H9 (cell line): Measurements from ENCODE around the gene MAD1L1. TPM values are rescaled to one million over a fixed set of nuclear protein-coding genes. Genes with fewer than 3 reads are reported as not detected.

ENCODE experiments used
- DNase-seq: peaks from one replicate; pipeline ENCODE4 v3.0.0-alpha.2; 2017
- H2AFZ ChIP-seq: one replicate; pipeline ENCODE4 v1.6.1; 2013; ENCODE audit warnings: mild to moderate bottlenecking, low read length, control low read depth, moderate library complexity
- H2AK5ac ChIP-seq: 2 replicates; pipeline ENCODE4 v1.6.1; 2013; ENCODE audit warnings: low read length, control low read depth, mixed read lengths; ENCODE audit not compliant: insufficient read length
- H2BK120ac ChIP-seq: one replicate; pipeline ENCODE4 v1.6.1; 2013; ENCODE audit warnings: low read depth, mild to moderate bottlenecking, low read length, control low read depth, inconsistent platforms; ENCODE audit not compliant: poor library complexity, severe bottlenecking
- H2BK12ac ChIP-seq: 2 replicates; pipeline ENCODE4 v1.6.1; 2013; ENCODE audit warnings: low read length, control low read depth, mixed read lengths, low read depth; ENCODE audit not compliant: insufficient read length
- H2BK15ac ChIP-seq: 2 replicates; pipeline ENCODE4 v1.6.1; 2013; ENCODE audit warnings: low read depth, low read length, control low read depth
- H2BK20ac ChIP-seq: one replicate; pipeline ENCODE4 v1.6.1; 2013; ENCODE audit warnings: low read depth, mild to moderate bottlenecking, low read length, control low read depth, inconsistent platforms; ENCODE audit not compliant: poor library complexity, severe bottlenecking
- H2BK5ac ChIP-seq: 2 replicates; pipeline ENCODE4 v1.6.1; 2013; ENCODE audit warnings: low read length, control low read depth, mixed read lengths; ENCODE audit not compliant: insufficient read length
- H3K14ac ChIP-seq: 2 replicates; pipeline ENCODE4 v1.6.1; 2013; ENCODE audit warnings: low read length, control low read depth; ENCODE audit not compliant: insufficient read depth
- H3K18ac ChIP-seq: 2 replicates; pipeline ENCODE4 v1.6.1; 2013; ENCODE audit warnings: low read depth, mild to moderate bottlenecking, mixed read lengths, low read length, control low read depth; ENCODE audit not compliant: insufficient read length
- H3K23ac ChIP-seq: 2 replicates; pipeline ENCODE4 v1.6.1; 2013; ENCODE audit warnings: low read length, control low read depth, mixed read lengths, low read depth; ENCODE audit not compliant: insufficient read length
- H3K23me2 ChIP-seq: 2 replicates; pipeline ENCODE4 v1.6.1; 2013; ENCODE audit warnings: low read depth, mild to moderate bottlenecking, mixed read lengths, low read length, control low read depth; ENCODE audit not compliant: insufficient read length, poor library complexity, severe bottlenecking
- H3K27ac ChIP-seq: 2 replicates; pipeline ENCODE4 v1.5.1; 2013; ENCODE audit warnings: low read length, control low read depth, mixed read lengths, low read depth; ENCODE audit not compliant: insufficient read length
- H3K27me3 ChIP-seq: 2 replicates; pipeline ENCODE4 v1.6.1; 2013; ENCODE audit warnings: low read length, control low read depth, inconsistent platforms; ENCODE audit not compliant: insufficient read depth
- H3K4ac ChIP-seq: 2 replicates; pipeline ENCODE4 v1.6.1; 2013; ENCODE audit warnings: low read depth, mild to moderate bottlenecking, control low read depth, inconsistent platforms, low read length, moderate library complexity
- H3K4me1 ChIP-seq: 2 replicates; pipeline ENCODE4 v1.6.1; 2013; ENCODE audit warnings: low read length, control low read depth, inconsistent platforms; ENCODE audit not compliant: insufficient read depth
- H3K4me2 ChIP-seq: 2 replicates; pipeline ENCODE4 v1.6.1; 2013; ENCODE audit warnings: low read length, control low read depth, mixed read lengths; ENCODE audit not compliant: insufficient read length, insufficient read depth
- H3K56ac ChIP-seq: 2 replicates; pipeline ENCODE4 v1.6.1; 2013; ENCODE audit warnings: low read depth, mild to moderate bottlenecking, mixed read lengths, low read length, control low read depth; ENCODE audit not compliant: insufficient read length
- H3K79me1 ChIP-seq: 2 replicates; pipeline ENCODE4 v1.6.1; 2013; ENCODE audit warnings: low read depth, mild to moderate bottlenecking, moderate library complexity, low read length, control low read depth, inconsistent platforms; ENCODE audit not compliant: insufficient read depth, poor library complexity, severe bottlenecking
- H3K79me2 ChIP-seq: 2 replicates; pipeline ENCODE4 v1.6.1; 2013; ENCODE audit warnings: low read length, control low read depth, inconsistent platforms; ENCODE audit not compliant: insufficient read depth
- H3K9ac ChIP-seq: 2 replicates; pipeline ENCODE4 v1.6.1; 2013; ENCODE audit warnings: low read length, control low read depth, mixed read lengths; ENCODE audit not compliant: insufficient read length; ENCODE audit errors: extremely low read depth
- H3K9me3 ChIP-seq: one replicate; pipeline ENCODE4 v1.6.1; 2013; ENCODE audit warnings: low read depth, low read length, inconsistent platforms; ENCODE audit not compliant: control insufficient read depth
- H3T11ph ChIP-seq: one replicate; pipeline ENCODE4 v1.6.1; 2013; ENCODE audit warnings: mild to moderate bottlenecking, low read length, control low read depth, inconsistent platforms
- H4K20me1 ChIP-seq: one replicate; pipeline ENCODE4 v1.6.1; 2013; ENCODE audit not compliant: control insufficient read depth, insufficient read length, insufficient read depth
- H4K5ac ChIP-seq: 2 replicates; pipeline ENCODE4 v1.6.1; 2013; ENCODE audit warnings: low read depth, mild to moderate bottlenecking, mixed read lengths, low read length, control low read depth; ENCODE audit not compliant: insufficient read length
- H4K8ac ChIP-seq: replicated peaks from 2 replicates; pipeline ENCODE4 v1.6.1; 2013; ENCODE audit warnings: low read length, control low read depth, mixed read lengths, low read depth; ENCODE audit not compliant: insufficient read length
- H4K91ac ChIP-seq: 2 replicates; pipeline ENCODE4 v1.6.1; 2013; ENCODE audit warnings: low read depth, mild to moderate bottlenecking, moderate library complexity, mixed read lengths, low read length, control low read depth; ENCODE audit not compliant: insufficient read length
- H3K27ac Mint-ChIP-seq, 3 experiments: 2 replicates in 2 of 3; 3 replicates in 1 of 3; pipeline ENCODE4 v1.8.0; 2020 to 2021; ENCODE audit warnings: mixed read lengths in 3 of 3, mild to moderate bottlenecking in 1 of 3, moderate library complexity in 1 of 3
- H3K27me3 Mint-ChIP-seq: 2 replicates; pipeline ENCODE4 v1.8.0; 2021; ENCODE audit warnings: low read depth, mild to moderate bottlenecking, moderate library complexity, mixed read lengths
- H3K36me3 Mint-ChIP-seq, 3 experiments: 2 replicates in 2 of 3; 3 replicates in 1 of 3; pipeline ENCODE4 v1.8.0; 2020 to 2021; ENCODE audit warnings: low read depth in 3 of 3, mixed read lengths in 3 of 3; ENCODE audit not compliant: insufficient read depth in 1 of 3
- H3K4me1 Mint-ChIP-seq, 2 experiments: 2 replicates each; pipeline ENCODE4 v1.8.0; 2020; ENCODE audit warnings: mixed read lengths in 2 of 2
- H3K4me3 Mint-ChIP-seq, 2 experiments: 2 replicates in 1 of 2; 3 replicates in 1 of 2; pipeline ENCODE4 v1.8.0; 2020 to 2021; ENCODE audit warnings: mild to moderate bottlenecking in 2 of 2, mixed read lengths in 2 of 2, moderate library complexity in 1 of 2
- H3K9me3 Mint-ChIP-seq, 2 experiments: 2 replicates in 1 of 2; 3 replicates in 1 of 2; pipeline ENCODE4 v1.8.0; 2020; ENCODE audit warnings: mild to moderate bottlenecking in 2 of 2, mixed read lengths in 2 of 2, moderate library complexity in 1 of 2
- CTCF ChIP-seq: fragments of 200-600 bp; sonication (generic); conservative IDR thresholded peaks from 3 replicates; pipeline ENCODE4 v1.8.0; 2021; ENCODE audit warnings: antibody characterized with exemption, mild to moderate bottlenecking
- WGBS: extraction: QIAGEN DNeasy Blood & Tissue Kit; methylation state at CpG from one replicate; pipeline ENCODE4 v1.1.7; 2013; ENCODE audit warnings: missing lambda C conversion rate, low lambda C conversion rate, mixed read lengths; ENCODE audit not compliant: insufficient read length; ENCODE audit errors: extremely low coverage; 5-methylcytosine and 5-hydroxymethylcytosine counted together
- total RNA-seq: library from RNA; stranded (reverse); gene quantifications from 2 replicates; pipeline ENCODE4 v1.2.1, GENCODE V29; 2021

The MAD1L1 gene
- total RNA-seq, 1 experiment from 2014 or later: 39.0 TPM

- Histone ChIP-seq H2BK12ac (no peak overlapping the region), H3K9me3 (no peaks in the 10 kb centered on the region), H3K4me2 (no peak overlapping the region), H3T11ph (no peak overlapping the region), H3K79me1 (no peaks in the 10 kb centered on the region), H3K4ac (no peak overlapping the region), H4K91ac (no peak overlapping the region), H2BK20ac (no peak overlapping the region), H3K27me3 (no peaks in the 10 kb centered on the region; the same call in 1 of the 2 replicates), H2AK5ac (no peak overlapping the region), H4K20me1 (no peaks in the 10 kb centered on the region), H3K4me1 (no peaks in the 10 kb centered on the region), H3K56ac (no peak overlapping the region), H3K23me2 (no peaks in the 10 kb centered on the region), H3K14ac (no peak overlapping the region), H3K9ac (no peak overlapping the region), H4K5ac (no peak overlapping the region), H2BK120ac (no peak overlapping the region), H2BK5ac (no peak overlapping the region), H3K23ac (no peak overlapping the region), H2AFZ (no peak overlapping the region), H3K27ac (no peak overlapping the region), H3K79me2 (no peaks in the 10 kb centered on the region), H2BK15ac (no peak overlapping the region), H4K8ac (no peak overlapping the region), H3K18ac (no peak overlapping the region)
- H3K27ac Mint-ChIP-seq: 0 out of 7 replicates have a peak overlapping the region, but pooled peaks of 1 of the 3 experiments have one; percentile 23
- no peak for DNase-seq
- no peak overlapping the region for H3K4me3 Mint-ChIP-seq
- no peaks in the 10 kb centered on the region for H3K27me3 Mint-ChIP-seq
- WGBS: no CpG with 5 or more reads among the region's 10 CpGs
- peaks cover 30 to 40% (median 33%) of the 10 kb centered on the region in 3 experiments for H3K36me3 Mint-ChIP-seq
- TF ChIP-seq CTCF: no peak
- H3K9me3 Mint-ChIP-seq: peaks cover under 1 to 3% of the 10 kb centered on the region in 2 experiments; a peak in 3 of 5 replicates
- H3K4me1 Mint-ChIP-seq: no peaks in the 10 kb centered on the region
Measured at GRCh38 chr7:2201128-2201527, 31.6 kb downstream of the MAD1L1 start.
